Breast epithelium (tissue), 4 donors: ENCODE data around the gene CEBPB. TPM values are rescaled to one million over a fixed set of nuclear protein-coding genes. Genes with fewer than 3 reads are reported as not detected.
"Not testable (repeated sequence)": the region's sequence is repeated elsewhere in the genome, so short reads cannot be mapped to it uniquely, and the experiment has no call there.

Source experiments
- DNase-seq, 2 donors: peaks; one replicate each; pipeline ENCODE4 v3.0.0-alpha.2; 2019; ENCODE audit warnings: low spot score in 2 of 2
- H3K27ac ChIP-seq, 2 donors: fragments of 200-600 bp; sonication (generic) in 1 of 2; one replicate each; pipeline ENCODE4 v1.5.1; 2016 to 2019; ENCODE audit warnings: mild to moderate bottlenecking in 1 of 2
- H3K27me3 ChIP-seq, 2 donors: fragments of 200-600 bp; sonication (generic) in 1 of 2; one replicate each; pipeline versions ENCODE4 v1.5.1 to v1.6.0; 2017 to 2019; ENCODE audit warnings: control low read depth in 1 of 2, mild to moderate bottlenecking in 1 of 2
- H3K36me3 ChIP-seq: fragments of 200-600 bp; one replicate; pipeline ENCODE4 v1.5.1; 2019
- H3K4me1 ChIP-seq, 2 donors: fragments of 200-600 bp; sonication (generic); one replicate each; pipeline ENCODE4 v1.5.1; 2016 to 2019; ENCODE audit warnings: control low read depth in 1 of 2
- H3K4me3 ChIP-seq, 3 donors: fragments of 200-600 bp; sonication (generic); 1 replicate in 2 of 3; 2 replicates in 1 of 3; pipeline ENCODE4 v1.5.1; 2016 to 2019; ENCODE audit warnings: mild to moderate bottlenecking in 3 of 3, moderate library complexity in 2 of 3
- H3K9me3 ChIP-seq, 2 donors: fragments of 200-600 bp; sonication (generic) in 1 of 2; one replicate each; pipeline ENCODE4 v1.5.1; 2016 to 2019; ENCODE audit warnings: control low read depth in 1 of 2
- POLR2A ChIP-seq: fragments of 450-650 bp; IDR thresholded peaks from one replicate; pipeline ENCODE4 v1.6.1; 2016; ENCODE audit warnings: antibody characterized with exemption, mild to moderate bottlenecking, moderate library complexity
- POLR2AphosphoS5 ChIP-seq, 3 donors: sonication (generic); formaldehyde crosslinking; IDR thresholded peaks; one replicate each; pipeline ENCODE4 v1.6.1; 2017; ENCODE audit warnings: antibody characterized with exemption in 3 of 3
- intact Hi-C: fragments of 100-400 bp; cut with DNase I; formaldehyde crosslinking; loops from one replicate; pipeline ENCODE4 v1.15.1; 2023; ENCODE audit warnings: low total_unique reads
- total RNA-seq, 3 donors: library from RNA; depleted of rRNA; stranded (reverse); fragments of >200 nt; gene quantifications; one replicate each; pipeline ENCODE4 v1.1.0, GENCODE V29; 2016
- TF ChIP-seq, protein P1 (sequence below), 3 donors: fragments of 450-650 bp; IDR thresholded peaks; one replicate each; pipeline ENCODE4 v1.5.1; 2016 to 2017; ENCODE audit warnings: antibody characterized with exemption in 3 of 3, mild to moderate bottlenecking in 3 of 3, moderate library complexity in 3 of 3

The CEBPB gene
- total RNA-seq, 3 donors from 2014 or later, result 137 to 177 (median 149) TPM

DNA sequence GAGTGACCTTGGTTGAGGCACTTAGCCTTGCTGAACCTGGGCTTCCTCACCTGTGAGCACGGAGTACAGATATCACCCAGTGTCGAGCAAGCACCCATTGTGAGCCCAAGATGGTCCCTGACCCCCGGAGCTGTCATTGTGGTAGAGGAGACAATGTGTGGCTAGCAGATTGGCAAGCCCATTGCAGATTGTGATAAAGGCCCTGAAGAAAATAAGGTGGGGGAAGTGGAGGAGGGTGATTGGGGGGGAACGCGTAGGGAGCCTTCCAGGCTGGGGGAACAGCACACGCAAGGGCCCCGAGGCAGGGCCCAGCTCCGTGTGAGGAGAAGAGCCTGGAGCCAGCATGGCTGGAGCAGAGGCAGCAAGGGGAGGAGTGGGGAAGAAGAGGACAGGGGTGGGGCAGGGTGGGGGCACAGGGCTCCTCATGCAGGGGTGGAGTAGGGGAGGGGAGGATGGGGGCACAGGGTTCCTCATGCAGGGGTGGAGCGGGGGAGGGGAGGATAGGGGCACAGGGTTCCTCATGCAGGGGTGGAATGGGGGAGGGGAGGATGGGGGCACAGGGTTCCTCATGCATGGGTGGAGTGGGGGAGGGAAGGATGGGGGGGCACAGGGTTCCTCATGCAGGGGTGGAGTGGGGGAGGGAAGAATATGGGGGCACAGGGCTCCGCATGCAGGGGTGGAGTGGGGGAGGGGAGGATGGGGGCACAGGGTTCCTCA lies 7.0 kb downstream of the CEBPB start:
- H3K9me3 ChIP-seq, result no peaks in the 10 kb centered on the region
- no peak for DNase-seq
- H3K4me1 ChIP-seq, result peaks cover 0 to 8% of the 10 kb centered on the region in 2 donors
- no peaks in the 10 kb centered on the region for H3K36me3 ChIP-seq
- TF ChIP-seq POLR2A (no peak), POLR2AphosphoS5 (IDR thresholded peaks at IDR 0.05) (no peak)
- TF ChIP-seq, protein P1, sequence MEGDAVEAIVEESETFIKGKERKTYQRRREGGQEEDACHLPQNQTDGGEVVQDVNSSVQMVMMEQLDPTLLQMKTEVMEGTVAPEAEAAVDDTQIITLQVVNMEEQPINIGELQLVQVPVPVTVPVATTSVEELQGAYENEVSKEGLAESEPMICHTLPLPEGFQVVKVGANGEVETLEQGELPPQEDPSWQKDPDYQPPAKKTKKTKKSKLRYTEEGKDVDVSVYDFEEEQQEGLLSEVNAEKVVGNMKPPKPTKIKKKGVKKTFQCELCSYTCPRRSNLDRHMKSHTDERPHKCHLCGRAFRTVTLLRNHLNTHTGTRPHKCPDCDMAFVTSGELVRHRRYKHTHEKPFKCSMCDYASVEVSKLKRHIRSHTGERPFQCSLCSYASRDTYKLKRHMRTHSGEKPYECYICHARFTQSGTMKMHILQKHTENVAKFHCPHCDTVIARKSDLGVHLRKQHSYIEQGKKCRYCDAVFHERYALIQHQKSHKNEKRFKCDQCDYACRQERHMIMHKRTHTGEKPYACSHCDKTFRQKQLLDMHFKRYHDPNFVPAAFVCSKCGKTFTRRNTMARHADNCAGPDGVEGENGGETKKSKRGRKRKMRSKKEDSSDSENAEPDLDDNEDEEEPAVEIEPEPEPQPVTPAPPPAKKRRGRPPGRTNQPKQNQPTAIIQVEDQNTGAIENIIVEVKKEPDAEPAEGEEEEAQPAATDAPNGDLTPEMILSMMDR (IDR thresholded peaks at IDR 0.05), result no peak
- H3K27me3 ChIP-seq, result no peaks in the 10 kb centered on the region
- intact Hi-C loops, result no loop called here
- H3K27ac ChIP-seq, result peak overlapping the region; percentile 46 to 64
- no peak overlapping the region for H3K4me3 ChIP-seq

DNA sequence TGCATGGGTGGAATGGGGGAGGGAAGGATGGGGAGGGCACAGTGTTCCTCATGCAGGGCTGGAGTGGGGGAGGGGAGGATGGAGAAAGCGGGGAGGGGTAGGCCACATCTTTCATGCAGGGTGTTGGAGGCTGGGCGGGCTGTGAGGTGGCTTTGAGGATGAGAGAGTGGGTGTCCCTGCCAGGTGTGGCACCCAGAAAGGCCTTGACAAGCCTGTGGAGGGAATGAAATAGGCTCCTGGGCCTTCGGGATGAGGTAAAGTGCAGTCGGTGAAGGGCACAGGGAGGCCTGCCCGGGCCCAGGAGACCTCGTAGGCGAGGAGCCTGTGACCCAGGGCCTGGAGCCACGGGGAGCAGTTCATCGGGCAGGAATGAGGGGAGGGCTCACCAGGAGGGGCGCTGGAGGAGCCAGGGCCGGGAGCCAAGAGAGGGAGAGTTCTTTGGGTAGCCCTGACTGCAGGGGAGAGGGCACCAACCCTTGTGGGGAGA lies 7.6 kb downstream of the CEBPB start:
- no peaks in the 10 kb centered on the region for H3K36me3 ChIP-seq
- no peak overlapping the region for H3K4me3 ChIP-seq
- TF ChIP-seq POLR2AphosphoS5 (IDR thresholded peaks at IDR 0.05) (peak in 1 of 3 donors; percentile 18), POLR2A (no peak)
- H3K4me1 ChIP-seq, result peaks cover 0 to 8% of the 10 kb centered on the region in 2 donors
- no peaks in the 10 kb centered on the region for H3K27me3 ChIP-seq
- no peak for DNase-seq
- H3K9me3 ChIP-seq, result peaks cover 0 to 3% of the 10 kb centered on the region in 2 donors
- intact Hi-C loops, result no loop called here
- H3K27ac ChIP-seq, result peak overlapping the region; percentile 64 to 70

- intact Hi-C loops, result no loop called here
- H3K27ac ChIP-seq, result peak overlapping the region; percentile 64 to 70
Observed at GRCh38 chr20:50198716-50199115, 8.1 kb downstream of the CEBPB start.

GRCh38 chr20:50199703-50200102 lies 9.1 kb downstream of the CEBPB start:
- Histone ChIP-seq H3K36me3 (no peaks in the 10 kb centered on the region), H3K27ac (peak overlapping the region in 1 of 2 donors; percentile 45), H3K4me1 (peaks cover 0 to 4% of the 10 kb centered on the region in 2 donors), H3K27me3 (no peaks in the 10 kb centered on the region), H3K9me3 (peaks cover 0 to 3% of the 10 kb centered on the region in 2 donors), H3K4me3 (no peak overlapping the region)
- intact Hi-C loops, result no loop called here
- DNase-seq, result no peak
- no peak for TF ChIP-seq POLR2A
- TF ChIP-seq, protein P1 (IDR thresholded peaks at IDR 0.05), result no peak
- TF ChIP-seq POLR2AphosphoS5 (IDR thresholded peaks at IDR 0.05), result no peak

More at GRCh38 chr20:50198716-50199115, 8.1 kb downstream of the CEBPB start:
- no peak for DNase-seq
- H3K4me3 ChIP-seq, result no peak overlapping the region
- peaks cover 0 to 8% of the 10 kb centered on the region in 2 donors for H3K4me1 ChIP-seq
- no peaks in the 10 kb centered on the region for H3K36me3 ChIP-seq
- H3K27me3 ChIP-seq, result no peaks in the 10 kb centered on the region
- TF ChIP-seq POLR2A (no peak), POLR2AphosphoS5 (IDR thresholded peaks at IDR 0.05) (no peak)
- TF ChIP-seq, protein P1 (IDR thresholded peaks at IDR 0.05), result no peak
- H3K9me3 ChIP-seq, result peaks cover 0 to 3% of the 10 kb centered on the region in 2 donors

- H3K4me1 ChIP-seq, result no peaks in the 10 kb centered on the region
- H3K27me3 ChIP-seq, result no peaks in the 10 kb centered on the region
- peak overlapping the region; percentile 27 to 45 for H3K27ac ChIP-seq
- intact Hi-C loops, result no loop called here
- no peak overlapping the region for H3K4me3 ChIP-seq
- H3K9me3 ChIP-seq, result peaks cover 0 to 3% of the 10 kb centered on the region in 2 donors
- no peak for DNase-seq
- TF ChIP-seq POLR2A (no peak), POLR2AphosphoS5 (IDR thresholded peaks at IDR 0.05) (no peak)
- TF ChIP-seq, protein P1 (IDR thresholded peaks at IDR 0.05), result no peak
- H3K36me3 ChIP-seq, result no peaks in the 10 kb centered on the region
Observed at GRCh38 chr20:50200482-50201104, 10.0 kb downstream of the CEBPB start.

DNA sequence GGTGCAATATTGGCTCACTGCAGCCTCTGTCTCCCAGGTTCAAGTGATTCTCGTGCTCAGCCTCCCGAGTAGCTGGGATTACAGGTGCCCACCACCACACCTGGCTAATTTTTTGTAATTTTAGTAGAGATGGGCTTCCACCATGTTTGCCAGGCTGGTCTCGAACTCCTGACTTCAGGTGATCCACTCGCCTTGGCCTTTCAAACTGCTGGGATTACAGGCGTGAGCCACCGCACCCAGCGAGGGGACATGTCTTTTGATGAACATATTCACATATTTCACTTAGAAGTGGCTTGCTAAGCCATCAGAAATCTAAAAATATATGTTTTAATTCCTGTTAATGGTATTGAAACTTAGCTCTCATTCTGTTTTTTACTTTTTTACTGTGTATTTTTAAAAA lies 11.1 kb downstream of the CEBPB start:
- H3K27me3 ChIP-seq, intact Hi-C loops, DNase-seq, H3K4me3 ChIP-seq, H3K9me3 ChIP-seq, H3K27ac ChIP-seq, H3K4me1 ChIP-seq, H3K36me3 ChIP-seq: not testable (repeated sequence)
